ENCODE results near the gene FERMT1.
"Not testable (repeated sequence)": the region's sequence is repeated elsewhere in the genome, so short reads cannot be mapped to it uniquely, and the experiment has no call there.

The FERMT1 gene

DNA sequence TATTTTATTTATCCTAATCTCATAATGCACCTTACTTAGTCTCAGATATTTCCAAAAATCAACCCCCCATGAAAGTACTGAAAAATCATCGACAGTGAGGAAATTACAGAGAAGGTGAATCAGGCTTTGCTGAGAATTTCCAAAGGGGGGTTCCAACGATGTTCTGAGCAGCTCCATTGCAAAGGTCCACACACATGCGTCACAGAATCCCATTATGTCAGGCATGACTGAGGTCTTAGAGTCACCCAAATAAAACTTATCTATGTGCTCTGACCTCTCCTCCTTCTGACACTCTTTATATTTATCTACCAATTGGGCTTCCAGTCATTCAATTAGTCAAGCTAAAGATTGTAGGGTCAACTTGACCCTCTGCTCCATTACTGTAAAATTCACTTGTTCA, 56.2 kb downstream of the FERMT1 start:
- DNase-seq = no peak

DNA sequence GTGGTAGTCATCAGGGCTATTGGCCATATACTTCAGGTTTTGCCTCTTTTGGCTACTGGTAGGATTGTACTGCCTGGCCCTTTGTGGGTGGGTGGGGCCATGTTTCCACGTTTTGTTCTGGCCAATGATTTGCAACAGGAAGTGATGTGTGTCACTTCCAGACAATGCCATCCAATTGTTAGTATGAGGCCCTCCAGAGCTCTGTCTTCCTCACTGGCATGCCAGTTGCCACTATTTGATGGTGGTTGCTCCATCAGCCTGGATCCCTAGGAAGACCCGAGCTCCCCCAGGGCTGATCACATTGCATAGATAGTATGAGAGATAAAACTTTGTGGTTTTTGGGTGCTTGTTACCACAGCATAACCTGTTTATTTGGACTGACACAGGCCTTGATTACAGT, 61.3 kb downstream of the FERMT1 start:
- DNase-seq = no peak

DNA sequence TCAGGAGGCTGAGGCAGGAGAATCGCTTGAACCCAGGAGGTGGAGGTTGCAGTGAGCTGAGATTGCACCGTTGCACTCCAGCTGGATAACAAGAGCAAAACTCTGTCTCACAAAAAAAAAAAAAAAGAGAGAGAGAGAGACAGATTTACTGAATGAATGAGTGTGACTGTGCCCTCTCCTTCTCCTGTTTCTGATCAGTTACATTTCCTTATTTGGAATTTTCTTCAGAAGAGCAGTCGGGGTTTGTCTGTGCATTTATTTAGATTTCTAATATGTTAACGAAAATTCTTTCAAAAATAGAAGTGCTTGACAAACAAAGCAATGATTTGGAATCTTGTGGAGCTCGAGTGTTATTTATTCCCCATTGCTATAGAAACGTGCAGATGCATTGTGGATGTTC, 62.6 kb downstream of the FERMT1 start:
- no peak for DNase-seq

DNA sequence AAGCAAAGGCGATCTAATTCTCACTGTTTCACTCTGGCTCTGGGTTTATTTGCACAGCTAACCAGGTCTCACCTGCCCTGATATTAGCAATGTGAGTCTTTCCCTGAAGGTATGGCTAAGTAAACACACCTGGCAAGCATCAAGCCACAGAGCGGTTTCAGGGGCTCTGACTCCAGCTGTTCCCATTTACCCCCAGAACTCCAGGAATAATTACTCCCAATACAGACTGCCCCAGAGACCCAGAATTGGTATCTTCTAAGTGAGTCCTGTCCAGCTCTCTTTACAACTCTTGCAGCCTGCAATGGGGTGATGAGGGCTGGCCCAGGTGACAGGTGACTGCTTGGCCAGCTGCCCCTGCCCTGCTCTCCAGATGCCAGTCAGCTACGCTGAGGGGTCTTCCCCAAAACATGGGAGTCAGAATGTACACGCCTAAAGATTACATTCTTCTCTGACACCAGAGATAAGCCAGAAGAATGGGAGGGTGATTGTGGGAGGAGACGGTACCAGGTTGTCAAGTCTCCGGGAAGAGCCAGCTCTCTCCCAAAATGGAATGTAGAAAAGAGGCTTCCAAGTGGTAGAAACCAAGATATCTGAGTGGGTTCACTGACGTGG, 64.0 kb downstream of the FERMT1 start:
- no peak for DNase-seq

DNA sequence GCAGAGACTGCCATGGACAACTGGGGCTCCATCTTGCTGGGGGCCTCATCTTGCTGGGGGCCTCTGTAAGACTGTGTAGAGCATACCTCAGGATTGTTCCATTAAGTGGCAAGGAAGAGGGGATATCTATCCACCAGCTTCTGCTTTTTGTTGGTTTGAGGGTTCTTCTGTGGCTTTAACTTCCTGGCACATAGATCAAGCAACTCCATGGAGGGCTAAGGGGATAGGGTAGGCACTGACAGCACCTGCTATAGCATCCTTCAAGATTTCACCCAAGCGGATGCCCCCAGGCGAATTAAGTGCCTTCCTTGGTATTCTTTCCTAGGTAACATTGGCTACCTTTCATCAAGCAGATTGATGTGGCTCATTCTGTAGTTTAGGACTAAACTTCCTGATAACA, 65.1 kb downstream of the FERMT1 start:
- DNase-seq = no peak

DNA sequence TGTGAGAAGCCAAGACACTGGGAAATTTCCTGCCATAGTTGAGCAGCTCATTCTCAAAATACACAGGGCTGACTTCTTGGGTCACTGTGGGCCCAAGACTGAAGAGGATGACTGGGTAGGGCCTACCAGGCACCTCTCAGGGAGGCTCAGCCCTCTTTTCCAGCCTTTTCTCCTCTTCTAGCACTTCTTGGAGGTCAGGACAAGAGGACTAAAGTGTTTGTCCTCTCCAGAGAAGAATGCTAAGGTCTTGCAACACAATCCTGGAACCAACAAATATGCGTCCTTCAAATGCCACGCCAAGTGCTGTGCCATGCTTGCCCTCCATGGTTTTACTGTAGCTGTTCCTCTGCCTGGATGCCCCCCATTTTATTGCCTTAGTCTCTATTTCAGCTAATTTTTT, 65.7 kb downstream of the FERMT1 start:
- DNase-seq = no peak

DNA sequence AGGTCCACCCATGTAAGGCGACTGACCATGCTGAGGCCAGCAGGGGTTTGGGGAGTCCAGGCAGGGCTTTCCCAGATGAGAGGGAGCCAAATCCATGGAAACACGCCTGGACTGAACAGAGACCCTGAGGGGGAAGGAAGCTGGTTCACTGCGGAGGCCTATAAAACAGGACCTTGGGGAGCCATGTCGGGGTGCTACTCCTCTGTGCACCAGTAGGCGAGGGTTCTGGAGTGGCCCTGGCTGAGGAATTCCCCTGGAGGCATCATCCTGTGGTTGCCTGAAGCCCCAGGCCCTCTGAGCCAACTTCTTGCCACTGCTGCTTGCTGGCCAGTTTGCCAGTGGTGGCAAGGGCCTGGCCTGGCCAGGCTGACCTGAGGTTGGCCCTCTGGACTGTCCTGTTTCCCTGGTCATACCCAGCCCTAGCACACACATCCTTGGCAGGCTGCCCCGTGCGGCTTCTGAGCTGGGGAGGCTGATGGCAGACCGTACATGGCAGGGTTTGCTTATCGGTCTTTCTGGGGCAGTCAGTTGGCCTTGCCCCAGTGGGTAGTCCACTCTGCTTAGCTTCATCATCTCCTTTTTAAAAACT, 66.8 kb downstream of the FERMT1 start:
- no peak for DNase-seq

DNA sequence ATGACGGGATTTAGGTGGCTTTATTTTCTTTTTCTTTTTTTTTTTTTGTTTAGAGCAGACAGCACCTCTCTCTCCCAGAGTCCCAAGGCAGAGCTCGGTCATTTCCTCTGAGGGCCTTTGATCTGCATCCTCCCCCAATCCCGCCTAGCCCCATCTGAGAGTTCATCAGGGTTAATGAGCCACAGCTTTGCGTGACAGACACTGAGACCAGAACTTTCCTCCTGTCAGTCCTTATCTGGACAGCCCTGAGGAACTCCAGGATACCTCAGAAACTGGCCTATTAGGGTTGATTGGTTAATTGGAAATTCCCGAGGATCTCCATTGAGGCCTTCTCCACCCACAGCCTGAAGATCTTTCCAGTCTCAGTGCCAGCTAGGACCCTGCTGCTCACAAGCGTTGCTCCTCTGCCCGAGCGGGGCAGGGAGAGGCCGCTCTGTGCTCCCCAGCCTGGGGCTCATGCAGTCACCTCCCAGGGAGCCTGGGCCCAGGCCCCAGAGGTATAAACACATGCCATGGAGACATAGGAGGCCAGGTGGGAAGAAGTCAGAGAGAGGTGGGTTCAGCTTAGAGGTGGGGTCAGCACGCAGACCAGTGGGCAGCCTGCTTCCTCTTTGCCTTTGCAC, 67.6 kb downstream of the FERMT1 start:
- DNase-seq = no peak

DNA sequence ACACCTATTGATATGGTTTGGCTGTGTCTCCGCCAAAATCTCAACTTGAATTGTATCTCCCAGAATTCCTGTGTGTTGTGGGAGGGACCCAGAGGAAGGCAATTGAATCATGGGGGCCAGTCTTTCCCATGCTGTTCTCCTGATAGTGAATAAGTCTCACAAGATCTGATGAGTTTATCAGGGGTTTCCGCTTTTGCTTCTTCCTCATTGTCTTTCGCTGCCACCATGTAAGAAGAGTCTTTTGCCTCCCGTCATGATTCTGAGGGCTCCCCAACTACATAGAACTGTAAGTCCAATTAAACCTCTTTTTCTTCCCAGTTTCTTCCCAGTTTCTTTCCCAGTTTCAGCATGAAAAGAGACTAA, 68.2 kb downstream of the FERMT1 start:
- not testable (repeated sequence) for DNase-seq

DNA sequence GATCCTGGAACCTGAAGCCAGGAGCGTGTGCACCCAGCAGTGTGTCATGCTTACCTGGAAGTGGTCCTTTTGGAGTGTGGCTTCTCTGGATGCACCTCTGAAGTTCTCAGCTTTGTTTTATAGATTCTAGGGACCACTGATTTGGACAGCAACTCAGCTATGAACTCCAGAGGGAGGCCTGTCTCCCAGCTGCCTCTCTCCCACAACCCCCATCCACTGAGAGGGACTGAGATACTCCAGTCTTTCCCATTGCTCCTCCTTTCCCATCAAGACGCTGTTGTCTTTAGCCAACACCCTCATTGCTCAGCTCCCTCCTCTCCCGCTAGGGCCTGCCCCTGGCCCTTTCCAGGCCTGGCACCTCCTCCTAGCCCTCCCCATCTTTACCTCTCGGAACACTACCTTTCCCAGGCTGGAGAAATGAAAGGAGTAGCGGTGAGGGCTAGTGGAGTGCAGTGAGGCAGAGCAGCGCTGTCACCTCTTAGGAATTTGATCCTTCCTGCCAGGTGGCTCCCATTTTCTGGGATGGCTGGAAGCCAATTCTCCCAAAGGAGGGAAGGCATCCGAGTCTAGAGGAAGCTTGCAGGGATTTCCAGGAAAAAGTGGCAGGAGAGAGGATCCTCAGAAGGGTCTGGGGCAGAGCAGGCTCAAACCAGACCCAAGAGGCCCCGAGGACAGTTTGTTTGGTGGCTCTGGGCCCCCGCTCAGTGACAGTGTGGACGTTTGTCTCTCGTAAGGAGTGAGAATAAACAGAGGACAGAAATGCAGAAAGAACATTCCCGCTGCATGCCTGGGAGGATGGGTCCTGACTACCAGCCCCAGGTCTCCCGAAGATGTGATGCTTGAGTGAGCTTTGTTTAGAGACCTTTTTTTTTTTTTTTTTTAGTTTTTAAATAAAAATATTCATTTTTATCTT, 68.8 kb downstream of the FERMT1 start, which contains the start of gene LRRN4:
Gene LRRN4, minus strand, starts transcription at position 285 of the 913 bp plus-strand sequence. CDS start 1,261 bp downstream, outside the sequence.
- DNase-seq = no peak

DNA sequence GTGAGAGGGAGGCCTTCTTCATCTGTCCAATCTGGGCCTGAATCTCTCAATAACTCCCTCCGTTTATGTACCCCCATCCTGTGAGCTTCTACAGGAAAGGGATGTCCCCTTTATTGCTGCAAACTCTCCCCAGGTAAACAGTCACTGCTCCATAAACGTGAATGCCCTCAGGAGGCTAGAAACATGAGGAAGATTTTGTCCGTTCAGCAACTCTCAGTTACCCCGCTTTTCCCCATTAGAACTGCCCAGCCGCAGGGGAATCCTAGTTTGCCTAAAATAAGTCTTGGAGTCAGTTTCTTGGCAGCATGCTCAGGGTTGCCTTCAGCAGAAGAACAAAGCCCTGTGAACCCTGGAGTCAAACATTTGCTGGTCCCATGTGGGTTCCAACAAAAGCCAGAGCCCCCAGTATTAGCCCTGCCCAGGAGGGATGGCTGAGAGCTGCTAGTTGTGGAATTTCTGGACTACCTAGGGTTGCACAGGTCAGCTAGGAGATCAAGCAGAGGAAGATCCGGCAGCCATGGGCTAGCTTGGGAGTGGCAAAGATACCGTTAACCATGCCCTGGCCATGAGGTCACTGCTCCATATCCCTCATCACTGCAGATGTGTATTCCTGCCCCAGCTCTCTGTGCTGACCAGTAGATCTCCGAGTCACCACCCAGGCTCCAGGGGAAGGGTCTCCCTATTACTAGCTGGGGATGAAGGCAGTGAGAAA, 69.6 kb downstream of the FERMT1 start:
- DNase-seq = no peak

DNA sequence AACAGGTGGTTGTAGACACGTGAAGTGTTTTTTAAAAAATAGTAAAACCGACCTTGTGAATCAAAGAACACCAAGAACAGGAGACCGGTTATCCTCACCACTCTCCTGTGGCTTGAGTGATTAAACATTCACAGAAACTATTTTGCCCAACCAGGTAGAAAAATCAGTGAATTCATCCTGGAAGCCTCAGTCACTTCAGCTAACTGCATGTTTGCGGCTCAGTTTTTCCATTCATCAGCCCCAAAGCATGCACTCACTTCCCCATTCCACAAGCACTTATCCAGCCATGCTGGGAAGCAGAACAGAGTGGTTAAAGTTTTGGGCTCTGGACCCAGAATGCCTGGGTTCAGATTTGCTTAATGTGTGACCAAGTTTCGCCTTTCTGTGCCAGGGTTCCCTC, 71.3 kb downstream of the FERMT1 start:
- no peak for DNase-seq

DNA sequence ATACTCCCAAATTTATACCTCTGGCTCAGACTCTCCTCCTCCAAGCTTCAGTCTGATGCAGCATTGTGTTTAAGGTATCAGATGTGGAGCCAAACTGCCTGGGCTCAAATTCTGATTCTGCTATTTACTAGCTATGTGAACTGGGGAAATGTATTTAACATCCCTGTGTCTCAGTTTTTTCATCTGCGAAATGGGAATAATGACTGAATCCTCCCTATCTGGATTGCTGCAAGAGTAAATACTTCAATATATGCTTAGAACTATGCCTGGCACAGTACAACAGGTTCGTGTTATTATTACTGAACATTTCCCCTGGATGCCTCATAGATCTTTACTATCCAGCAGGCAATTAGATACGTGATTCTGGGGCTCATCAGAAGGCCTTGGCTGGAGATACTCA, 74.4 kb downstream of the FERMT1 start:
- no peak for DNase-seq

DNA sequence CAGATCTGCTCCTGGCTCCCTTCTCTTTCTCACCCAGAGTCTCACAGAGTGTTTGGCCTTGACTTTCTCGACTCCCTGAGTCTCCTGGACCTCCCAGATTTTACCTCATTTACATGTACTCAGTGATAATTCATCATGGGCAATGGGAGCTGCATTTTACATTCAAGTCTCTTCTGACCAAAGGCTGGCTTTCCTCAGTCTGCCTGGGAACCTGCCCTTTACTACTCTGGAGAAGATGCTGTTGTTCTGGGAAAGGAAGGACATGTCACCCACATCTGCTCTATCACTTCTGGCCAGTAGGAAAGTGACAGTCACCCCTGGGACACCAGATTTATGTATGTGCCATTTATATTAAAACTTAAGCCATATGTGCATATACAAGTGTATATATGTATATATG, 76.4 kb downstream of the FERMT1 start:
- no peak for DNase-seq

DNA sequence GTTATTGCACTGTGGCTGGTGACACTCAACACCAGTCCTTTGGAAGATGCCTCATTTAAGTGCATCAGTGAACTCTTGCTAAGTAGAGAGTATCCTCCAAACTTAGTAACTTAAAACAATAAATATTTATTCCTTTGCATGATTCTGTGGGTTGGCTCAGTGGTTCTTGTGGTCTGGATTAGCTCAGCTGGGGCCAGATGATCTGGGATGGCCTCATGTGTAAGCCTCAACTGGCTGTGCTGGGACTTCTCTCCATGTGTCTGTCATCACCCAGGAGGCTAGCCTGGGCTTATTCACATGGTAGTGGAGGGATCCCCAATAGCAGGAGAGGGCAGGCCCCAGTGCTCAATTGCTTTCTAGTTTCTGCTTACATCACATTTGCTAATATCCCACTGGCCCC, 77.3 kb downstream of the FERMT1 start:
- DNase-seq = no peak

DNA sequence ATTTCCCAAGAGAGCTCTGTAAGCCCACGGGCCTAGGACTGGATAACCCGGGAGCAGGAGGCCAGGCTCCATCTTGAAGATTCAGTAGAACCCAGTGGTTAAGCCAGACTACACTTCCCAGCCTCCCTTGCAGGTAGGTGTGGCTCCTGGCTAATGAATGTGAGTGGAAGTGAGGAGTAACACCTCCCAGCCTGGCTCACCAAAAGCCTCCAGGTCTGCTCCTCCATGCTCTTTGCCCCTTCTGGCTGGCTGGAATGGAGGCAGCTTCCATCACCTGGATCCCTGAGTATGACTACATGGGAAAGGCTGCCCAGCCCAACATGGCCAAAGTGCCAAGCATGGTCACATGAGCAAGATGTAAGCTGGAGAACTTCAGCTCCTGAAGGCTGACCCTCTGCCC, 78.7 kb downstream of the FERMT1 start:
- DNase-seq = no peak

DNA sequence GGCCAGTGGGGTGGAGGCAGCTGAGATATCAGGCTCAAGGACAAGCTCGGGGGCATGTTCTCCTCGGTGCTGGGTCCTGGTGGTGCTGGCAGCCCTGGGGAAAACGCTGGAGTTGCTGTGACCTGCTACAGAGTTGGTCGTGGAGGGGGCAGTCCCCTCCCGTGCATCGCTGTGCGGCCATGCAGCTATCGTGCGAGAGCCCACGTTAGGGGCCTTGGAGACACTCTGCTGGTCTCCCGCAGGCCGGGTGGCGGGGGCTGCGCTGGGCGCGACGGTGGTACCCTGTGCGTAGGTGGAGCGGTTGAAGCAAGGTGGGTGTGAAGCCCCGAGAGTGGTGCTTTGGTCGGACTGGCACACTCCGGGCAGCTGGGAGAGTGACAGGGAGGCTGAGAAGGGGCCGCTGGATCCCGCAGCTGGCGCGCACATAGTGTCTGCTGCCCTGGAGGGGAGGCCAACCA, 81.0 kb downstream of the FERMT1 start:
- no peak for DNase-seq

DNA sequence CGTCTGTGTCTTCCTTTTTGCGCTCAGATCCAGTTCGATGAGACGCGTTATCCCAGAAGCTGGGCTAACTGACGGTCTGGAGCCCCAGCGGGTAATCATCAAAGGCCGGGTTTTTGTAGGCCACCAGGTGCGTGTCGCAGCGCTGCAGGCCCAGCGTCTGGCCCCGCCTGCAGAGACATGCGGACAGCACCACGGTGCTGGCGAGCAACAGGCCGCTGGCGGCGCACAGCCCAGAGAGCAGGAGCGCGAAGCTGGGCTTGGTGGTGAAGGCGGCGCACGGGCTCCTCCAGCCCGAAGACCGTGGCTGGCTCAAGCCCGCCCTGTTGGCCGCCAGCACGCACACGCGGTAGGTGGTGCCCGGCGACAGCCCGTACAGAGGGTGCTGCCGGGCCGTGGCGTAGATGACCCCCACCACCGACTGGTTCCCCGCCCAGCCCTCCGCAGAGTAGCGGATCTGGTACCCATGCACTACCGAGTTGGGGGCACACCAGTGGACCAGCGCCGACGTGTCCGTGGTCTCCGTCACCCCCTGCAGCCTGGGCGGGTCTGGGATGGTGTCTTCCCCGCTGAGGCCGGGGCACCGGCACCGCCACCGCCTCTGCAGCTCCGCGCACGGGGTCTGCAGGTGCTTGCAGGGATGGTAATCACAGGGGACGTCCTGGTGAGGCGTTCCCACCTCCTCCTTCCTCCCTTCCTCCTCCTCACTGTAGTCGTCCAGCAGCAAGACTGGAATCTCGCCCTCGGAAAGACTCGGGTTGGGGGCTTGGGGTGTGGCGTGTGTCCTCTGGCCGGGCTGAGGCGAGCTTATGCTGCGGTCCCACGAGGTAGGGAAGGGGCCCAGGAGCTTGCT, 81.6 kb downstream of the FERMT1 start:
- DNase-seq = no peak

DNA sequence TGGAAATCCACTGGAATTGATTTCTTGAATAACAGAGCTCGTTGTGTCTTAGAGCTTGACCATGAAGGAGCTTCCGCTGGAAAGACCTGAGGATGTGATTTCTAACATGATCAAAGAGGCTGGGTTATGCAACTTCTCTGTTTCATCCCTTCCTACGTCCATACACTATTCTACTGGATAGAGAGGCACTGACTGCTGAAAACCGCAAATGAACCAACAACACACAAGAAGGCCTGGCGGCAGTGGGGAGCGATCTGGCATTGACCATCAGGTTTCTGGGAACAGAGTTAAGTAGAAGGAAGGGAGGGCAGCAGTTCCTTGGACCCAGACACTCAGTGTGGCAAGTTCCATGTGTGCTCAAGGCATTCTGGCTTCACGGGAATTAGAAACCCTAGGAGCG, 82.3 kb downstream of the FERMT1 start:
- DNase-seq = no peak

DNA sequence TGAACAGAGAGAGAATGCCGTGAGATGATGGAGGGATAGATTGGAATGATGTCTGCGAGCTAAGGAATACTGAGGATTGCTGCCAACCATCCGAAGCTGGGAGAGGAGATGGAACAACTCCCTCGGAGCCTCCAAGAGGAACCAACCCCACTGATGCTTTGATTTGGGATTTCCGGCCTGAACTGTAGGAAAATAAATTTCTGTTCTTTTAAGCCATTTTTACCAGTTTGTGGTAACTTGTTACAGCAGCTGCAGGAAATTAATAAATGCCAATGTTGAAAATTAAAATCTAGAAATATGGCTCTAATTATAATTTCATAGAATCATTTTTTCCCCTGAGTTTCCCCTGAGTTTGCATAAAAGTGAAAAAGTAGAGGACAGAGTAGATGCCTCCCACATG, 83.1 kb downstream of the FERMT1 start:
- no peak for DNase-seq

DNA sequence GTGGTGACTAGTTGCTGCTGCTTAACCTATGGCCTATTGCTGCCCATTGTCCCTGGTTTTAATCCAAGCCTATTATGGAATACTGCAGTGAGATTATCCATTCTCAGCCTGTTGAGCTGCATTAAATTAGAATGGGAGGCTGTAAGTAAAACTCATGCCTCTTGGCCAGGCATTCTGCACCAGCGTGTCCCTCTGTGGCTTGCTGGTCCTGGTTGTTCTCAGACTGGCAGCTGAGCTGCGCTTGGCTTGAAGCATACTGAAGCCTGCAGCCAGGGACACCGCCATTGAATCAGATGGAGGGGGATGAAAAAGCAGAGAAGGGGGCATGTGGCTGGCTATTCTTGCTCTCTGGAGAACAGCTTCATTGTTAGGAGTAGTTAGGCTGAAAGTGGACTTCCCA, 84.6 kb downstream of the FERMT1 start:
- no peak for DNase-seq

DNA sequence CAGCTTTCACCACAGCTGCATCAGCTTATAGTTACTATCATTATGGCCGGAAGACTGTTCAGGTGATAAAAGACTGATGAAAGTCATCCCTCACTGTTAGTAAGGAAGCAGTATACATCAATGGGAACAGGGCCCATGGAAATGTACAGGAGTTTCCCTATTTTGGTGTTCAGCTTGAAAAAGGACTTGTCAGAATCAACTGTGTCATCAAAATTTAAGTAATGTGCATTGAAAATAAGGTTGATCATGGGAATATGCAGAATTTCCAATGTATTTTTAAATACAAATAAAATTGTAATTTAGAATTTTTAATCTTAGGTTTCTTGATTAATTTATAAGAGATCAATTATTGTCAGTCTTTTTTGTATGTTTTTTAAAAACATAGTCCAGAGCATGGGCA, 85.7 kb downstream of the FERMT1 start:
- no peak for DNase-seq

Data from activated CD8-positive, alpha-beta memory T cell treated with anti-CD3 and anti-CD28 coated beads for 24 hours (primary cell).